IMR-90 (cell line): ENCODE results near the gene CNNM1. TPM values are rescaled to one million over a fixed set of nuclear protein-coding genes. Genes with fewer than 3 reads are reported as not detected.

ENCODE experiments used
- ATAC-seq: fragments of 200-7000 bp; cut with Tn5 transposase; 2 replicates; pipeline ENCODE4 v1.9.1; 2020; ENCODE audit warnings: low read depth, mild to moderate bottlenecking, moderate library complexity
- BruUV-seq: library from RNA; stranded (reverse); fragments of 400-500 nt; replicated peaks from 2 replicates; lab custom pipeline; 2021; lab: Mats Ljungman, UMichigan
- CTCF ChIA-PET: fragments of 300-600 bp; formaldehyde crosslinking; extraction: SDS; loops from one replicate; lab custom pipeline; 2021; ENCODE audit warnings: antibody characterized with exemption; lab: Yijun Ruan, JAX
- POLR2A ChIA-PET: fragments of 300-600 bp; sonication (Branson Sonifier 250); formaldehyde crosslinking; loops from one replicate; lab custom pipeline; 2022; ENCODE audit warnings: antibody characterized with exemption; ENCODE audit not compliant: unreplicated experiment; lab: Charles Lee
- DNase-seq: peaks from one replicate; pipeline ENCODE4 v3.0.0; 2013
- H2AFZ ChIP-seq: replicated peaks from 2 replicates; pipeline ENCODE3; 2013; ENCODE audit warnings: low read length, mild to moderate bottlenecking; ENCODE audit not compliant: poor library complexity
- H2AK5ac ChIP-seq: 2 replicates; pipeline ENCODE4 v1.6.1; 2013; ENCODE audit warnings: low read depth, low read length, inconsistent platforms
- H2AK9ac ChIP-seq: replicated peaks from 2 replicates; pipeline ENCODE3; 2013; ENCODE audit warnings: mild to moderate bottlenecking, low read depth, low read length, moderate library complexity; ENCODE audit not compliant: poor library complexity
- H2BK120ac ChIP-seq: 2 replicates; pipeline ENCODE4 v1.6.1; 2013; ENCODE audit warnings: low read depth, low read length, inconsistent platforms
- H2BK15ac ChIP-seq: 3 replicates; pipeline ENCODE4 v1.6.1; 2013; ENCODE audit warnings: low read depth, low read length, inconsistent platforms
- H2BK20ac ChIP-seq: 2 replicates; pipeline ENCODE4 v1.6.1; 2013; ENCODE audit warnings: low read depth, mild to moderate bottlenecking, inconsistent platforms, low read length, moderate library complexity
- H2BK5ac ChIP-seq: 2 replicates; pipeline ENCODE4 v1.6.1; 2013; ENCODE audit warnings: mild to moderate bottlenecking, low read depth, low read length, inconsistent platforms; ENCODE audit not compliant: poor library complexity, severe bottlenecking
- H3K14ac ChIP-seq: replicated peaks from 2 replicates; pipeline ENCODE4 v1.6.1; 2013; ENCODE audit warnings: low read depth, low read length, inconsistent platforms
- H3K18ac ChIP-seq: 2 replicates; pipeline ENCODE4 v1.6.1; 2013; ENCODE audit warnings: low read depth, low read length, control low read depth
- H3K23ac ChIP-seq: 2 replicates; pipeline ENCODE4 v1.6.1; 2013; ENCODE audit warnings: low read depth, low read length, inconsistent platforms
- H3K27ac ChIP-seq: 2 replicates; pipeline ENCODE4 v1.5.1; 2013; ENCODE audit warnings: mild to moderate bottlenecking, control low read depth, low read length; ENCODE audit not compliant: insufficient read depth
- H3K27me3 ChIP-seq: 2 replicates; pipeline ENCODE4 v1.6.1; 2013; ENCODE audit warnings: low read length; ENCODE audit not compliant: control insufficient read depth, insufficient read depth
- H3K36me3 ChIP-seq: 2 replicates; pipeline ENCODE4 v1.6.1; 2013; ENCODE audit warnings: low read length, mixed read lengths; ENCODE audit not compliant: control insufficient read depth, insufficient read depth
- H3K4ac ChIP-seq: 2 replicates; pipeline ENCODE4 v1.6.1; 2013; ENCODE audit warnings: low read depth, low read length, inconsistent platforms
- H3K4me1 ChIP-seq: 2 replicates; pipeline ENCODE4 v1.6.1; 2013; ENCODE audit warnings: low read length, mixed read lengths; ENCODE audit not compliant: control insufficient read depth, insufficient read depth
- H3K4me2 ChIP-seq: 2 replicates; pipeline ENCODE4 v1.6.1; 2013; ENCODE audit warnings: low read depth, mild to moderate bottlenecking, control low read depth, low read length, moderate library complexity
- H3K4me3 ChIP-seq: 2 replicates; pipeline ENCODE4 v1.5.1; 2013; ENCODE audit warnings: low read depth, mild to moderate bottlenecking, control low read depth, low read length, moderate library complexity; ENCODE audit not compliant: insufficient read depth
- H3K56ac ChIP-seq: 2 replicates; pipeline ENCODE4 v1.6.1; 2013; ENCODE audit warnings: low read length, inconsistent platforms; ENCODE audit not compliant: insufficient read depth; ENCODE audit errors: extremely low read depth
- H3K79me1 ChIP-seq, 2 experiments: 2 replicates each; pipeline ENCODE4 v1.6.1; 2013; ENCODE audit warnings: low read length in 2 of 2, inconsistent platforms in 1 of 2, low read depth in 1 of 2
- H3K9ac ChIP-seq: 2 replicates; pipeline ENCODE4 v1.6.1; 2013; ENCODE audit warnings: low read depth, low read length, control low read depth
- H3K9me1 ChIP-seq: 2 replicates; pipeline ENCODE4 v1.6.1; 2013; ENCODE audit warnings: low read length, inconsistent platforms; ENCODE audit not compliant: insufficient read depth
- H3K9me3 ChIP-seq: 2 replicates; pipeline ENCODE4 v1.6.1; 2013; ENCODE audit warnings: low read length; ENCODE audit not compliant: control insufficient read depth, insufficient read depth
- H4K20me1 ChIP-seq: 2 replicates; pipeline ENCODE4 v1.6.1; 2013; ENCODE audit warnings: low read length, inconsistent platforms; ENCODE audit not compliant: insufficient read depth
- H4K5ac ChIP-seq: 2 replicates; pipeline ENCODE4 v1.6.1; 2013; ENCODE audit warnings: mild to moderate bottlenecking, low read depth, low read length, control low read depth
- H4K8ac ChIP-seq, 2 experiments: 2 replicates each; pipeline ENCODE4 v1.6.1; 2013; ENCODE audit warnings: low read depth in 2 of 2, low read length in 2 of 2, control low read depth in 1 of 2, inconsistent platforms in 1 of 2
- H4K91ac ChIP-seq: 2 replicates; pipeline ENCODE4 v1.6.1; 2013; ENCODE audit warnings: low read depth, low read length, inconsistent platforms; ENCODE audit not compliant: insufficient read depth
- CEBPB ChIP-seq: IDR thresholded peaks from 2 replicates; pipeline ENCODE4 v1.6.1; 2012; ENCODE audit warnings: low read depth, low read length, improper control_type of control experiment
- WGBS, 2 experiments: methylation state at CpG; one replicate each; pipeline versions ENCODE4 v1.1.5 to v1.1.7; 2013; ENCODE audit warnings: missing lambda C conversion rate in 2 of 2; ENCODE audit not compliant: insufficient read length in 1 of 2; ENCODE audit errors: extremely low coverage in 2 of 2; 5-methylcytosine and 5-hydroxymethylcytosine counted together
- dilution Hi-C: fragments of 300-500 bp; cut with HindIII; formaldehyde crosslinking; loops from one replicate; pipeline ENCODE4 v1.14.3; 2018; ENCODE audit warnings: low sequenced_read_pairs; ENCODE audit not compliant: unreplicated experiment
- in situ Hi-C: fragments of 300-500 bp; cut with MboI; formaldehyde crosslinking; loops from 3 replicates; pipeline ENCODE4 v1.14.3; 2019; ENCODE audit warnings: low sequenced_read_pairs, inconsistent platforms, mixed read lengths
- intact Hi-C: fragments of 100-400 bp; cut with micrococcal nuclease; formaldehyde crosslinking; loops from 2 replicates; pipeline ENCODE4 v1.10.0; 2022
- polyA plus RNA-seq, 3 experiments: library from polyadenylated mRNA; depleted of rRNA; stranded (reverse); fragments of >200 nt; gene quantifications; 2 replicates each; pipeline ENCODE4 v1.2.3, GENCODE V29; 2012; ENCODE audit warnings: low replicate concordance in 1 of 3
- total RNA-seq: library from RNA; depleted of rRNA; stranded (reverse); fragments of >200 nt; gene quantifications from 2 replicates; pipeline ENCODE4 v1.2.3, GENCODE V29; 2012; rRNA removed
- TF ChIP-seq, protein P1 (sequence below): fragments of 150-350 bp; IDR thresholded peaks from 2 replicates; pipeline ENCODE4 v1.6.1; 2017; ENCODE audit warnings: mild to moderate bottlenecking, antibody characterized with exemption, low read length, low read depth

CNNM1 gene
- total and polyA plus RNA-seq, 2 of the 4 experiments (the other 2 are of a cell fraction) = 0.18 to 0.39 TPM

DNA sequence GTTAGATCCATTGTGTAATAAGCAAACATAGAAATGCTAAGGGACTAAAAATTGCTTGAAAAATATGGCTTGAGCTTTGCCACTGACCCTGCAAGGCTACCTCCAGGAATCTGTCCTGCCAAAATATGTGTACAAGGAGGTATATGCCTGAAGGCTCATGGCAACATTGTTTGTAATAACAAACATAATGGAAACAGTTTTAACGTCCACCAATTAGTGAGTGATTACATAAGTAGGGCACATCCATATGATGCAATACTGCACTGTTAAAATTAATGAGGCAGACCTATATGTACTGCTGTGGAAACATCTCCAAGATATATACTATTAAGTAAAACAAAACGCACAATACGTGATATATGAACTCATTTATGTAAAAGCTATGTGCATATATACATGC lies 114.3 kb downstream of the CNNM1 start:
- BruUV-seq = no TSS peak
- intact Hi-C loops (no loop called here), in situ Hi-C loops (no loop called here)

More for the DNA sequence above, 114.3 kb downstream of the CNNM1 start:
- no peak for DNase-seq
- no peak overlapping the region for H2BK120ac ChIP-seq
- H2AK5ac ChIP-seq = no peak overlapping the region
- no peaks in the 10 kb centered on the region for H3K9me1 ChIP-seq
- TF ChIP-seq CEBPB = peak; percentile 71
- TF ChIP-seq, protein P1, sequence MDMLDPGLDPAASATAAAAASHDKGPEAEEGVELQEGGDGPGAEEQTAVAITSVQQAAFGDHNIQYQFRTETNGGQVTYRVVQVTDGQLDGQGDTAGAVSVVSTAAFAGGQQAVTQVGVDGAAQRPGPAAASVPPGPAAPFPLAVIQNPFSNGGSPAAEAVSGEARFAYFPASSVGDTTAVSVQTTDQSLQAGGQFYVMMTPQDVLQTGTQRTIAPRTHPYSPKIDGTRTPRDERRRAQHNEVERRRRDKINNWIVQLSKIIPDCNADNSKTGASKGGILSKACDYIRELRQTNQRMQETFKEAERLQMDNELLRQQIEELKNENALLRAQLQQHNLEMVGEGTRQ = no peak
- H3K56ac ChIP-seq = no peak overlapping the region
- peaks cover 8% of the 10 kb centered on the region; the same call in 1 of the 2 replicates for H3K4me1 ChIP-seq
- H3K27me3 ChIP-seq = peaks cover 17% of the 10 kb centered on the region
- H3K36me3 ChIP-seq = no peaks in the 10 kb centered on the region
- H3K79me1 ChIP-seq = no peaks in the 10 kb centered on the region
- no peak for ATAC-seq
- H2AK9ac ChIP-seq = no peak overlapping the region
- H3K23ac ChIP-seq = no peak overlapping the region
- no peaks in the 10 kb centered on the region for H3K9me3 ChIP-seq
- WGBS, 2 experiments = no CpG with 5 or more reads among the region's 3 CpGs
- no peak overlapping the region for H3K4me3 ChIP-seq
- no peaks in the 10 kb centered on the region for H4K20me1 ChIP-seq
- no peak overlapping the region for H3K9ac ChIP-seq
- H2BK20ac ChIP-seq = no peak overlapping the region
- no peak overlapping the region for H2BK5ac ChIP-seq
- H3K4me2 ChIP-seq = no peak overlapping the region
- H4K8ac ChIP-seq = no peak overlapping the region
- H3K18ac ChIP-seq = no peak overlapping the region
- no peak overlapping the region for H2AFZ ChIP-seq
- no peak overlapping the region for H4K91ac ChIP-seq
- H3K14ac ChIP-seq = no peak overlapping the region
- CTCF ChIA-PET = interaction anchor here (1.3 kb wide), 2 partner anchors 8 to 174 kb away, joined by 3 to 5 read pairs; no protein-coding TSS in a partner anchor
- H3K4ac ChIP-seq = no peak overlapping the region
- POLR2A ChIA-PET = no interaction called here
- no peak overlapping the region for H4K5ac ChIP-seq
- no peak overlapping the region for H2BK15ac ChIP-seq
- H3K27ac ChIP-seq = no peak overlapping the region
- dilution Hi-C loops = no loop called here

Other genes starting within 250 kb of the CNNM1 start
- gene HPSE2, start 93.5 kb upstream of the CNNM1 start, total RNA-seq = not detected in 2 replicates
- not detected in 2 replicates for gene HPSE2, start 93.5 kb upstream of the CNNM1 start, polyA plus RNA-seq (2012; rRNA removed)
- gene GOT1, start 101.3 kb downstream of the CNNM1 start, total RNA-seq = 38.6 and 46.1 TPM in 2 replicates
- gene GOT1, start 101.3 kb downstream of the CNNM1 start, polyA plus RNA-seq (2012; rRNA removed) = 29.2 and 29.4 TPM in 2 replicates
- not detected in 2 replicates for gene NKX2-3, start 203.6 kb downstream of the CNNM1 start, total RNA-seq
- not detected in 2 replicates for gene NKX2-3, start 203.6 kb downstream of the CNNM1 start, polyA plus RNA-seq (2012; rRNA removed)